Upper lobe of left lung (tissue), 6 donors: ENCODE results near the gene CCDC192. TPM values are rescaled to one million over a fixed set of nuclear protein-coding genes. Genes with fewer than 3 reads are reported as not detected.
"Not testable (repeated sequence)": the region's sequence is repeated elsewhere in the genome, so short reads cannot be mapped to it uniquely, and the experiment has no call there.

Source experiments
- ATAC-seq, 2 donors: fragments of 200-7000 bp; cut with Tn5 transposase; one replicate each; pipeline ENCODE4 v1.9.1; 2022; ENCODE audit warnings: mild to moderate bottlenecking in 2 of 2, moderate library complexity in 2 of 2; ENCODE audit not compliant: low FRiP score in 2 of 2
- DNase-seq, 2 donors: peaks; one replicate each; pipeline ENCODE4 v3.0.0-alpha.2; 2019 to 2020
- H3K27ac ChIP-seq, 4 donors: fragments of 200-600 bp; sonication (generic); one replicate each; pipeline ENCODE4 v1.5.1; 2016 to 2019
- H3K27me3 ChIP-seq, 4 donors: fragments of 200-600 bp; sonication (generic); one replicate each; pipeline ENCODE4 v1.5.1; 2017 to 2019
- H3K36me3 ChIP-seq, 4 donors: fragments of 200-600 bp; sonication (generic); one replicate each; pipeline ENCODE4 v1.5.1; 2016 to 2019
- H3K4me1 ChIP-seq, 4 donors: fragments of 200-600 bp; sonication (generic); one replicate each; pipeline ENCODE4 v1.5.1; 2018 to 2019
- H3K4me3 ChIP-seq, 4 donors: fragments of 200-600 bp; sonication (generic); one replicate each; pipeline ENCODE4 v1.5.1; 2017 to 2019; ENCODE audit warnings: mild to moderate bottlenecking in 2 of 4, moderate library complexity in 1 of 4
- H3K9me3 ChIP-seq, 4 donors: fragments of 200-600 bp; sonication (generic); one replicate each; pipeline ENCODE4 v1.5.1; 2018 to 2019
- EP300 ChIP-seq, 4 donors: sonication (generic); formaldehyde crosslinking; IDR thresholded peaks; one replicate each; pipeline ENCODE4 v1.5.1; 2017; ENCODE audit warnings: antibody characterized with exemption in 4 of 4, control low read depth in 2 of 4
- POLR2A ChIP-seq, 4 donors: fragments of 450-650 bp; IDR thresholded peaks; one replicate each; pipeline ENCODE4 v1.5.1; 2016 to 2017; ENCODE audit warnings: antibody characterized with exemption in 4 of 4, mild to moderate bottlenecking in 2 of 4
- POLR2AphosphoS5 ChIP-seq, 2 donors: sonication (generic); formaldehyde crosslinking; IDR thresholded peaks; one replicate each; pipeline ENCODE4 v1.5.1; 2017; ENCODE audit warnings: antibody characterized with exemption in 2 of 2
- WGBS, 2 donors: methylation state at CpG; one replicate each; pipeline ENCODE4 v1.1.5; 2017 to 2018; 5-methylcytosine and 5-hydroxymethylcytosine counted together
- total RNA-seq, 6 donors: library from RNA; depleted of rRNA in 4 of 6; stranded (reverse); fragments of >200 nt in 4 of 6; gene quantifications; one replicate each; pipeline versions ENCODE4 v1.1.0 to v1.2.1, GENCODE V29; 2016 to 2021
- TF ChIP-seq, protein P1 (sequence below), 6 experiments: fragments of 450-650 bp in 4 of 6; fragments of 200-600 bp in 2 of 6; sonication (generic) in 2 of 6; IDR thresholded peaks; one replicate each; pipeline ENCODE4 v1.5.1; 2016 to 2019; ENCODE audit warnings: antibody characterized with exemption in 6 of 6
- donor health status: DM: no; HTN: no; CAD: no; lungs with moderate emphysema.
- donor health status: DM: no; HTN: yes; CAD: no; lungs with severe emphysema.

Gene CCDC192
- total RNA-seq, 6 donors from 2014 or later: 0.76 TPM; not detected in 5

DNA sequence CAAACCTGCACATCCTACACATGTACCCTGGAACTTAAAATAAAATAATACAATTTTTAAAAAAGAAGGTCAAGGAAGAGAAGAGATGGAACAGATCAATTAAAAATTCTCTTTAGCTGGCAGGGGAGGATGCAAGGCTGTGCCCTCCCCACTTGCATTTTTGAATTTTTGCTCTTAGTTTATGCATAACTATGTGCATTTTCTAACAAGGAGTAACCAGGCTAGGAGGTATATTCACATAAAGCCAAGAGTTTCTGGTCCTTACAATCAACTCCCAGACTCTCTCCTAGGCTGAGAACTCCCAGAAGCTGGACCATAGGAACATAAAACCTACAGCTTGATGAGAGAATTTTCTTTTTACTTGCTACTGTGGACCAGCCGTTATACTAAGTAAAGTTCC lies 29.8 kb downstream of the CCDC192 start:
- no peaks in the 10 kb centered on the region for H3K36me3 ChIP-seq
- no peak overlapping the region for H3K27ac ChIP-seq
- no peaks in the 10 kb centered on the region for H3K27me3 ChIP-seq
- DNase-seq: no peak
- no peak overlapping the region for H3K4me3 ChIP-seq
- H3K4me1 ChIP-seq: no peaks in the 10 kb centered on the region
- 83 to 92% methylated on average over 1 of the region's 1 CpG for WGBS, 2 donors
- H3K9me3 ChIP-seq: no peaks in the 10 kb centered on the region
- TF ChIP-seq, protein P1, sequence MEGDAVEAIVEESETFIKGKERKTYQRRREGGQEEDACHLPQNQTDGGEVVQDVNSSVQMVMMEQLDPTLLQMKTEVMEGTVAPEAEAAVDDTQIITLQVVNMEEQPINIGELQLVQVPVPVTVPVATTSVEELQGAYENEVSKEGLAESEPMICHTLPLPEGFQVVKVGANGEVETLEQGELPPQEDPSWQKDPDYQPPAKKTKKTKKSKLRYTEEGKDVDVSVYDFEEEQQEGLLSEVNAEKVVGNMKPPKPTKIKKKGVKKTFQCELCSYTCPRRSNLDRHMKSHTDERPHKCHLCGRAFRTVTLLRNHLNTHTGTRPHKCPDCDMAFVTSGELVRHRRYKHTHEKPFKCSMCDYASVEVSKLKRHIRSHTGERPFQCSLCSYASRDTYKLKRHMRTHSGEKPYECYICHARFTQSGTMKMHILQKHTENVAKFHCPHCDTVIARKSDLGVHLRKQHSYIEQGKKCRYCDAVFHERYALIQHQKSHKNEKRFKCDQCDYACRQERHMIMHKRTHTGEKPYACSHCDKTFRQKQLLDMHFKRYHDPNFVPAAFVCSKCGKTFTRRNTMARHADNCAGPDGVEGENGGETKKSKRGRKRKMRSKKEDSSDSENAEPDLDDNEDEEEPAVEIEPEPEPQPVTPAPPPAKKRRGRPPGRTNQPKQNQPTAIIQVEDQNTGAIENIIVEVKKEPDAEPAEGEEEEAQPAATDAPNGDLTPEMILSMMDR (IDR thresholded peaks at IDR 0.05): no peak
- TF ChIP-seq POLR2A (IDR thresholded peaks at IDR 0.05): no peak
- TF ChIP-seq EP300 (IDR thresholded peaks at IDR 0.05): no peak
- ATAC-seq: no peak

DNA sequence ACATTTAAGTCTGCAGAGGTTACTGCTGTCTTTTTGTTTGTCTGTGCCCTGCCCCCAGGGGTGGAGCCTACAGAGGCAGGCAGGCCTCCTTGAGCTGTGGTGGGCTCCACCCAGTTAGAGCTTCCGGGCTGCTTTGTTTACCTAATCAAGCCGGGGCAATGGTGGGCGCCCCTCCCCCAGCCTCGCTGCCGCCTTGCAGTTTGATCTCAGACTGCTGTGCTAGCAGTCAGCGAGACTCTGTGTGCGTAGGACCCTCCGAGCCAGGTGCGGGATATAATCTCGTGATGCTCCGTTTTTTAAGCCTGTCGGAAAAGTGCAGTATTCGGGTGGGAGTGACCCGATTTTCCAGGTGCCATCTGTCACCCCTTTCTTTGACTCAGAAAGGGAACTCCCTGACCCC lies 36.2 kb downstream of the CCDC192 start:
- not testable (repeated sequence) for H3K27ac ChIP-seq, H3K27me3 ChIP-seq, H3K36me3 ChIP-seq, H3K4me1 ChIP-seq, H3K4me3 ChIP-seq, H3K9me3 ChIP-seq, ATAC-seq
- DNase-seq: peak in 1 of 2 donors; percentile 42
- WGBS, 2 donors: 41% methylated on average over 14 of the region's 14 CpGs; no CpG with 5 or more reads in 1 of the 2 donors

DNA sequence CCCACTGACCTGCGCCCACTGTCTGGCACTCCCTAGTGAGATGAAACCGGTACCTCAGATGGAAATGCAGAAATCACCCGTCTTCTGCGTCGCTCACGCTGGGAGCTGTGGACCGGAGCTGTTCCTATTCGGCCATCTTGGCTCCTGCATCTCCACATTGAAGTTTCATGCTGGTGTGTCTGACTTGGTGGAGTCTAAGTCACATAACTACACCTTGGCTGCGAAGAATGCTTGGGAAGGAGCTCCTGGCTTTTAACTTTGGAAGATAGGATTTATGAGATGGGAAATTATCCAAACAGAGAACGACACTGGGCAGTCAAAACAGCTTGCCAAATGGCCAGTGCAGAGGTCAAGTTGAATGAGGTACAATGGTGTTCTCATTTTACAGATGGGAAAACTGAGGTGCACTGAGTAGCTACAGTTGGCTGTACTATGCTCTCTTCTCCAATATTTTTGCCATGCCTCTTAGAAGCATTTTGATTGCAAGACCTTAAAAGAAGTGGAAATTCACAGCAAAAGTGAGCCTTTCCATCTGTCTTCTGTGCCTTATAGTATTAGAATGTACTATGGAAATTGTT lies 36.7 kb downstream of the CCDC192 start:
- WGBS, 2 donors: 80 to 82% methylated on average over 5 to 8 of the region's 10 CpGs
- no peak overlapping the region for H3K27ac ChIP-seq
- no peaks in the 10 kb centered on the region for H3K27me3 ChIP-seq
- H3K9me3 ChIP-seq: no peaks in the 10 kb centered on the region
- no peak overlapping the region for H3K4me3 ChIP-seq
- no peak for ATAC-seq
- DNase-seq: no peak
- no peaks in the 10 kb centered on the region for H3K36me3 ChIP-seq
- no peak for TF ChIP-seq POLR2AphosphoS5 (IDR thresholded peaks at IDR 0.05)
- no peak for TF ChIP-seq EP300 (IDR thresholded peaks at IDR 0.05)
- no peak for TF ChIP-seq POLR2A (IDR thresholded peaks at IDR 0.05)
- no peaks in the 10 kb centered on the region for H3K4me1 ChIP-seq

DNA sequence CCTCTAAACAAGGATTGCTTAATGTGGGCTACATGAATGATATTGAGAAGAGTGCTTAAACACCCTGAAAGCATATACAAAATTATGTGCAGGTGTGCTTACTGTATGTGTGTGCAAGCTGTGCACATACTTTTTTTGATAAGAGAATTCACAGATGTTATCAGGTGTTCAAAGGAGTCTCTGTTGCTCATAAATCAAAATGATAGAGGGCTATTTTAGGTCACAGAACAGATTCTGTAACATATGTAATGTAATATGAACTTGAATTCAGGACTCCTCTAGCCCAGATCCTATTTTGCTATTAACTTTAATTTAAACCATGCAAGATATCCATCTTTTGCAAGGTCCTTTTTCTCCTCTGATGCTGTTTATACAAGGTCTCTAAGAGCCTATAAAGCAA lies 38.2 kb downstream of the CCDC192 start:
- DNase-seq (no peak), ATAC-seq (no peak)
- Histone ChIP-seq H3K36me3 (no peaks in the 10 kb centered on the region), H3K27me3 (no peaks in the 10 kb centered on the region), H3K4me1 (no peaks in the 10 kb centered on the region), H3K4me3 (no peak overlapping the region), H3K9me3 (no peaks in the 10 kb centered on the region), H3K27ac (no peak overlapping the region)
- TF ChIP-seq EP300 (IDR thresholded peaks at IDR 0.05) (no peak), POLR2AphosphoS5 (IDR thresholded peaks at IDR 0.05) (no peak), POLR2A (IDR thresholded peaks at IDR 0.05) (no peak)
- TF ChIP-seq, protein P1 (IDR thresholded peaks at IDR 0.05): no peak

DNA sequence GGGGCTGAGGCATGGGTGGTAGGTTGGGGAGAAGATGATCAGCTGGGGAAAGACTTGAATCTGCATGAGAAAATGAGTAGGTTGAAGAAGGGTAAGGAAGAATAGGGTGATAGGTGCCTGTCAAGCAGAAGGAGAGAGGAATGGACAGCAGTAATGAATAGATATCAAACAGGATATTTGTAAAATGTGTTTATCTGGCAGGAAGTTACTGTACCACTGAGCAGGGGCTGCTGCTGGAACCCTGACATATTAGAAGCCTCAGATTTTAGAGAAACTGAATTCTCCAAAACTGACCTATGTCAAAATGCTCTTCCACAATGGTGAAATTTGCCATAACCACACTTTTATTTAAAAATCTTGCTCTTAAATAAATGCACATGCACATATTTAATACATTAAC lies 41.0 kb downstream of the CCDC192 start:
- TF ChIP-seq POLR2A (IDR thresholded peaks at IDR 0.05) (no peak), EP300 (IDR thresholded peaks at IDR 0.05) (no peak)
- TF ChIP-seq, protein P1 (IDR thresholded peaks at IDR 0.05): no peak
- Histone ChIP-seq H3K4me3 (no peak overlapping the region), H3K36me3 (no peaks in the 10 kb centered on the region), H3K4me1 (no peaks in the 10 kb centered on the region), H3K9me3 (no peaks in the 10 kb centered on the region), H3K27me3 (no peaks in the 10 kb centered on the region), H3K27ac (no peak overlapping the region)
- ATAC-seq (no peak), DNase-seq (no peak)

DNA sequence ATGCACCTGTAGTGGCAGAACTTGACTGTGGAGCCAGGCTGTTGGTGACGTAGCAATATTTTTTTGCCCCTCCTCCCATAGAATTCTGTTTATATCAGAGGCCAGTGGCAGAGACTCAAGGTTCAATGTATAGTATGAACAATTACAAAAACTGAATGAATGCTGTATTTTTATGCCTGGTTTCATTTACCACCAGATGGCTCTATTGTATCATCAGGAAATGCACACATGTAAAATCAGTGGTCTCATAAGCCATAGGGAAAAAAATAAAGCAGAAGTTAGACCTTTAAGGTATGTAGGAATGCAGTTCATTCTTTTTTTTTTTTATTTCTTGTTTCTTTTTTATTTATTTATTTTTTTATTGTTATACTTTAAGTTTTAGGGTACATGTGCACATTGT lies 43.6 kb downstream of the CCDC192 start:
- TF ChIP-seq EP300 (IDR thresholded peaks at IDR 0.05) (no peak), POLR2AphosphoS5 (IDR thresholded peaks at IDR 0.05) (no peak)
- TF ChIP-seq, protein P1 (IDR thresholded peaks at IDR 0.05): peak in 2 of 6 experiments; percentile 18 to 38
- no peak overlapping the region for H3K4me3 ChIP-seq
- no peak overlapping the region for H3K27ac ChIP-seq
- ATAC-seq (no peak), DNase-seq (no peak)
- no peaks in the 10 kb centered on the region for H3K27me3 ChIP-seq
- H3K4me1 ChIP-seq: no peaks in the 10 kb centered on the region
- no peaks in the 10 kb centered on the region for H3K9me3 ChIP-seq
- no peaks in the 10 kb centered on the region for H3K36me3 ChIP-seq
- WGBS, 2 donors: 71% methylated on average over 1 of the region's 1 CpG

DNA sequence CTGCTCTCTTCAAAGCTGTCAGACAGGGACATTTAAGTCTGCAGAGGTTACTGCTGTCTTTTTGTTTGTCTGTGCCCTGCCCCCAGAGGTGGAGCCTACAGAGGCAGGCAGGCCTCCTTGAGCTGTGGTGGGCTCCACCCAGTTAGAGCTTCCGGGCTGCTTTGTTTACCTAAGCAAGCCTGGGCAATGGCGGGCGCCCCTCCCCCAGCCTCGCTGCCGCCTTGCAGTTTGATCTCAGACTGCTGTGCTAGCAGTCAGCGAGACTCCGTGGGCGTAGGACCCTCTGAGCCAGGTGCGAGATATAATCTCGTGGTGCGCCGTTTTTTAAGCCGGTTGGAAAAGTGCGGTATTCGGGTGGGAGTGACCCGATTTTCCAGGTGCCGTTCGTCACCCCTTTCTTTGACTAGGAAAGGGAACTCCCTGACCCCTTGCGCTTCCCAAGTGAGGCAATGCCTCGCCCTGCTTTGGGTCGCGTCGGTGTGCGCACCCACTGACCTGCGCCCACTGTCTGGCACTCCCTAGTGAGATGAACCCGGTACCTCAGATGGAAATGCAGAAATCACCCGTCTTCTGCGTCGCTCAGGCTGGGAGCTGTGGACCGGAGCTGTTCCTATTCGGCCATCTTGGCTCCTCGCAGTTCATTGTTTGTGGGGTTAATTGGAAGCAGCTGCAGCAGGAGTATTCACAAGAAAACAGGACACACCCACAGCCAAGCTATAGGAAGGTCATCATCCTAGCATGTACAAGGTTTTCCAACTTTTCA lies 49.5 kb downstream of the CCDC192 start:
- peak in 1 of 2 donors; percentile 17 for DNase-seq
- not testable (repeated sequence) for H3K36me3 ChIP-seq, H3K9me3 ChIP-seq, H3K27ac ChIP-seq, ATAC-seq, H3K4me1 ChIP-seq, H3K27me3 ChIP-seq, H3K4me3 ChIP-seq
- 79 to 85% methylated on average over 21 to 31 of the region's 32 CpGs for WGBS, 2 donors
